ENCODE results near the gene ASPSCR1. TPM values are rescaled to one million over a fixed set of nuclear protein-coding genes. Genes with fewer than 3 reads are reported as not detected.
A peak's percentile ranks its signal among the peaks of the same experiment; 100 is the strongest.

ASPSCR1 gene
- total RNA-seq, 2 experiments from 2014 or later = 77.8 to 89.1 TPM

- intact Hi-C loops (cut with micrococcal nuclease; ENCODE audit: unreplicated experiment) = loop anchor here (1.0 to 5.0 kb wide), 4 partner anchors 10 to 135 kb away; partner anchors contain the start of genes ALYREF, ANAPC11, ASPSCR1 and CENPX
- Histone ChIP-seq H2AFZ (ENCODE audit: low read length) (peak overlapping the region; percentile 69), H3K4me2 (ENCODE audit: low read length) (peak overlapping the region; percentile 90)
Observed at GRCh38 chr17:81967533-81968395, 9.7 kb upstream of the ASPSCR1 start.

GRCh38 chr17:81968396-81968745 is 9.1 kb upstream of the ASPSCR1 start:
- intact Hi-C loops (cut with micrococcal nuclease; ENCODE audit: unreplicated experiment) = loop anchor here (1.0 to 5.0 kb wide), 3 partner anchors 9 to 134 kb away; partner anchors contain the start of genes ALYREF, ANAPC11 and ASPSCR1
- H3K4me1 ChIP-seq (ENCODE audit: insufficient read depth, low read length, poor library complexity, severe bottlenecking) = peaks cover 29% of the 10 kb centered on the region
- H3K9me3 ChIP-seq (ENCODE audit: low read length) = peaks cover 6% of the 10 kb centered on the region; the same call in 1 of the 2 replicates
- peak overlapping the region; percentile 90 for H3K4me2 ChIP-seq (ENCODE audit: low read length)
- DNase-seq (ENCODE audit: low spot score) = no peak
- no peaks in the 10 kb centered on the region for H4K20me1 ChIP-seq (ENCODE audit: insufficient read depth, low read length)
- peak overlapping the region; percentile 36 for H3K27ac ChIP-seq (ENCODE audit: low read depth, low read length, poor library complexity, severe bottlenecking)
- no peaks in the 10 kb centered on the region for H3K36me3 ChIP-seq (ENCODE audit: insufficient read depth, low read length)
- H3K9me2 ChIP-seq (ENCODE audit: insufficient read depth, low read length) = no peaks in the 10 kb centered on the region
- CTCF ChIA-PET (ENCODE audit: unreplicated experiment) = interaction anchor here (1.3 kb wide), 1 partner anchor 53 kb away, joined by 3 read pairs; no protein-coding TSS in a partner anchor
- POLR2A ChIA-PET = interaction anchor here (0.5 to 2.1 kb wide), 3 partner anchors 8 to 398 kb away, joined by 5 to 7 read pairs (median 6); no protein-coding TSS in a partner anchor
- no peak for TF ChIP-seq EZH2phosphoT487 (IDR thresholded peaks at IDR 0.05; ENCODE audit: borderline replicate concordance, low read depth, low read length)
- TF ChIP-seq CTCF (conservative IDR thresholded peaks at IDR 0.05; ENCODE audit: low read length) = no peak
- H2AFZ ChIP-seq (ENCODE audit: low read length) = peak overlapping the region; percentile 69
- no peaks in the 10 kb centered on the region for H3K79me2 ChIP-seq (ENCODE audit: insufficient read depth, low read depth, low read length)
- no TSS peak for BruUV-seq (replicated peaks)
- peak overlapping the region; percentile 68 for H3K4me3 ChIP-seq (ENCODE audit: low read depth, low read length, poor library complexity, severe bottlenecking)

More at GRCh38 chr17:81967533-81968395, 9.7 kb upstream of the ASPSCR1 start:
- no peaks in the 10 kb centered on the region for H3K9me2 ChIP-seq (ENCODE audit: insufficient read depth, low read length)
- H3K4me1 ChIP-seq (ENCODE audit: insufficient read depth, low read length, poor library complexity, severe bottlenecking) = peaks cover 29% of the 10 kb centered on the region
- 0 out of 2 replicates have a peak, but pooled peaks cover 4% of the 10 kb centered on the region for H3K9me3 ChIP-seq (ENCODE audit: low read length)
- TF ChIP-seq CTCF (conservative IDR thresholded peaks at IDR 0.05; ENCODE audit: low read length) (no peak), EZH2phosphoT487 (IDR thresholded peaks at IDR 0.05; ENCODE audit: borderline replicate concordance, low read depth, low read length) (no peak)
- H3K79me2 ChIP-seq (ENCODE audit: insufficient read depth, low read depth, low read length) = no peaks in the 10 kb centered on the region
- BruUV-seq (replicated peaks) = no TSS peak
- DNase-seq (ENCODE audit: low spot score) = peak; percentile 97
- peak overlapping the region; percentile 68 for H3K4me3 ChIP-seq (ENCODE audit: low read depth, low read length, poor library complexity, severe bottlenecking)
- H3K36me3 ChIP-seq (ENCODE audit: insufficient read depth, low read length) = no peaks in the 10 kb centered on the region
- H4K20me1 ChIP-seq (ENCODE audit: insufficient read depth, low read length) = no peaks in the 10 kb centered on the region
- POLR2A ChIA-PET = interaction anchor here (0.5 to 2.1 kb wide), 5 partner anchors 8 to 539 kb away, joined by 3 to 7 read pairs (median 4); no protein-coding TSS in a partner anchor
- CTCF ChIA-PET (ENCODE audit: unreplicated experiment) = interaction anchor here (0.5 to 1.3 kb wide), 2 partner anchors 12 to 53 kb away, joined by 3 to 9 read pairs; no protein-coding TSS in a partner anchor
- peak overlapping the region; percentile 44 for H3K27ac ChIP-seq (ENCODE audit: low read depth, low read length, poor library complexity, severe bottlenecking)
